GM12872 (cell line): ENCODE data around the gene CALB2.

Experiments
- CTCF ChIP-seq: IDR thresholded peaks from 3 replicates; pipeline ENCODE4 v1.5.1; 2011; ENCODE audit warnings: low read depth, mild to moderate bottlenecking, low read length, moderate library complexity; ENCODE audit not compliant: insufficient read depth

CALB2 gene

DNA sequence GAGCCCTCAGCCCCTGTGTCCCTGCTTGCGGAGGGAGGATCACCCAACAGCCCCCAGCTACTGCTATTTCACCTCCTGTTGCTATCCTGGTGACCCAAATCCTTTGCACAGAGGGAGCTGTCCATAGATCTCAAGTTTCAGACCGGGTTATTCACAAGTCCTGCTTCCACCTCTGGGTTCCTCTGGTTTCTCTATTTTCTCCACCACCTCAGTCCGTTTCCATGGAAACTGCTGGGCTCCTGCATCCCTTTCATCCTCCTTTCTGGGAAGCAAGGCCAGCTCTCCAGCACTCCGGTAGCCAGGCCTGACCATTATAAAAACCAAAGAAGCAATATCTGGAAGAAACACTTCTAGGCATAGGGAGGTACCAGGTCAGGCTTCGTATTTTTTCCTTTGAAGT, 4.8 kb upstream of the CALB2 start:
- TF ChIP-seq CTCF = no peak

DNA sequence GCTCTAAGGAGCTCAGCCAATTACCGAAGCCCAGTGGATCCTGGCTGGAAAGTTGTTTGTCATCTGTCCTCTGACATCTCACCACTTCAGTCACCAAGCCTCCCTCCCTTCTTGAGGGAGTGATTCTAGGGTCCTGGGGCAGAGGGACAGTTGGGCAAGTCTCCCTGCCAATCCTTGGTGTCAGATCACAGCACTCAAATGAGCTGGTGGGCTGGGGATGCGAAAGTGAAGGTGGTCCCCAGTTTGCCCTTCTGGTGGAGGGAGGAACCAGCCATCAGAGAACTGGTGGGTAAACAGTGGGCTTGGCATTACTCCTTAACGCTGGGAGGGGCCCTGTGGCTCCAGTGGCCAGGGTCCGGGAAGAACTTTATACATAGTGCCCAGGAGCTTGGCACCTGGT, 4.4 kb upstream of the CALB2 start:
- TF ChIP-seq CTCF = no peak

DNA sequence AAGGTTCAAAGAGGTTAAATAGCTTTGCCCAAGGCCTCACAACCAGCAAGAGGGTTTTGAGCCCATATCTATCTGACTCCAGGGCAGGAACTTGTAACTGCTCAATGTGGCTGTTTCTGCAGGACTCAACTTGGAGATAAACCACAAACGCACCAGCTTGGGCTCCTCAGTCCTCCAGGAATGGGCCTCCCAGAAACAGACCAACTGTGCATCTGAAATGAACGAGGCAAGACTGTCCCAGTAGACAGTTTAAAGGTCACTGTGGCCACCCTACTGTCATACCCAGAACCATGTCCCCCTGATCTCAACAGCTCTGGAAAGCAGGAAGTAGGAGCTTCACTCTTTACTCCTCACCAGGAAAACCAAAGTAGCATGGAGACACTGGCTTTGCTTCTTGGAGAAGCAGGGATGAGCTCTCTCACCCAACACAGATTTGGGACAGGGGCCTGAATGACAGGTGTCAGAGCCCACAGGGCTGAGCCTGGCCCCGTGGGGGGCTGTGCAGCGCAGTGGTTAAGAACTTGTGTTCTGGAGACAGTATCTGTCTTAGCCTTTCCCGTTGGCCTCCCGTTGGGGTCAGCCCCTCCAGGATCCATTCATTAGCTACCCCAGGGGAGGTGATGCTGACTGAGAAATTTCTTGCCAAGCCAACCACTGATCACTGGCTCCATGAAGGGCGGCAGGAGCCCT, 2.3 kb upstream of the CALB2 start:
- TF ChIP-seq CTCF = no peak

GRCh38 chr16:71357681-71358080, 842 bp upstream of the CALB2 start:
- 0 out of 3 replicates have a peak, but pooled peaks have one; percentile 8 for TF ChIP-seq CTCF

DNA sequence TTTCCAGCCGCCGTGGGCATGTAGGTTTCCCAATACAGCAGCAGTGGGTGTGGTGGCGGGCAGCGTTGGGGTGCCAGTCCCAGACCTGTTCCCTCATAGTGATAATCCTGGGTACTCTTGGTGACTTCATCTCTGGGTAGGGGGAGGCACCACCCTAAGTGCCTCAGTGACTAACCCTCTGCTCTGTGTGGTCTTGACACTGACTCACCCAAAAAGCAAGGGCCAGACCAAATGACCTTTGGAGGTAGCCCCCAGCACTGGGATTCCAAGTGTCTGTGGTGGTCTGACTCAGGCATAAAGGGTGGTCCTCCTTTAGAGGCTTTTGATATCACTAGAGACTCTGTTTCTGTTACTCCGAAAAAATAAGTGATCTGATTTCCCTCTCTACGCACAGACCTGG, 908 bp downstream of the CALB2 start:
- no peak for TF ChIP-seq CTCF

GRCh38 chr16:71360378-71360777, 1.9 kb downstream of the CALB2 start:
- no peak for TF ChIP-seq CTCF

GRCh38 chr16:71364133-71364681, 5.7 kb downstream of the CALB2 start:
- TF ChIP-seq CTCF = no peak
